Tibial nerve (tissue), 3 donors: ENCODE measurements around the gene MC5R.

ENCODE experiments used
- CTCF ChIP-seq, 5 experiments: fragments of 200-600 bp in 3 of 5; fragments of 450-650 bp in 2 of 5; sonication (generic) in 3 of 5; IDR thresholded peaks; one replicate each; pipeline ENCODE4 v1.5.1; 2016 to 2019; ENCODE audit warnings: antibody characterized with exemption in 5 of 5, mild to moderate bottlenecking in 3 of 5, moderate library complexity in 2 of 5
- POLR2A ChIP-seq, 2 donors: fragments of 450-650 bp; IDR thresholded peaks; one replicate each; pipeline ENCODE4 v1.6.1; 2017; ENCODE audit warnings: antibody characterized with exemption in 2 of 2, mild to moderate bottlenecking in 2 of 2, moderate library complexity in 2 of 2

GRCh38 chr18:13849791-13850190, 25.8 kb downstream of the MC5R start:
- TF ChIP-seq CTCF (IDR thresholded peaks at IDR 0.05), result no peak
- TF ChIP-seq POLR2A (IDR thresholded peaks at IDR 0.05), result no peak
